ENCODE results near the gene LARGE1.
"Not testable (repeated sequence)": the region's sequence is repeated elsewhere in the genome, so short reads cannot be mapped to it uniquely, and the experiment has no call there.

DNA sequence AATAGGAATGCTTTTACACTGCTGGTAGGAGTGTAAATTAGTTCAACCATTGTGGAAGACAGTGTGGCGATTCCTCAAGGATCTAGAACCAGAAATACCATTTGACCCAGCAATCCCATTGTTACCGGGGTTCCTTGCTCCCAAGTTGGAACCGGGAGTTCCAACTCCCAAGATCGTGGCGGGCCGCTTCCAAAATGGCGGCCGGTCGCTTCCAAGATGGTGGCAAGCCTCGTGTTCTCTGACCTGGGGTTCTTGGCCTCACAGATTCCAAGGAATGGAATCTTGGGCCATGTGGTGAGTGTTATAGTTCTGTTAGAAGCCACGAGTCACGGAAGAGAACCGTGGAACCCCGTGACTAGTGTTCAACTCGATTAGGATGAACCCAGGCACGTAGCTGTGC, 62.5 kb downstream of the LARGE1 start:
- not testable (repeated sequence) for TF ChIP-seq POLR2AphosphoS5, POLR2A (IDR thresholded peaks at IDR 0.05)
- TF ChIP-seq, protein P1, sequence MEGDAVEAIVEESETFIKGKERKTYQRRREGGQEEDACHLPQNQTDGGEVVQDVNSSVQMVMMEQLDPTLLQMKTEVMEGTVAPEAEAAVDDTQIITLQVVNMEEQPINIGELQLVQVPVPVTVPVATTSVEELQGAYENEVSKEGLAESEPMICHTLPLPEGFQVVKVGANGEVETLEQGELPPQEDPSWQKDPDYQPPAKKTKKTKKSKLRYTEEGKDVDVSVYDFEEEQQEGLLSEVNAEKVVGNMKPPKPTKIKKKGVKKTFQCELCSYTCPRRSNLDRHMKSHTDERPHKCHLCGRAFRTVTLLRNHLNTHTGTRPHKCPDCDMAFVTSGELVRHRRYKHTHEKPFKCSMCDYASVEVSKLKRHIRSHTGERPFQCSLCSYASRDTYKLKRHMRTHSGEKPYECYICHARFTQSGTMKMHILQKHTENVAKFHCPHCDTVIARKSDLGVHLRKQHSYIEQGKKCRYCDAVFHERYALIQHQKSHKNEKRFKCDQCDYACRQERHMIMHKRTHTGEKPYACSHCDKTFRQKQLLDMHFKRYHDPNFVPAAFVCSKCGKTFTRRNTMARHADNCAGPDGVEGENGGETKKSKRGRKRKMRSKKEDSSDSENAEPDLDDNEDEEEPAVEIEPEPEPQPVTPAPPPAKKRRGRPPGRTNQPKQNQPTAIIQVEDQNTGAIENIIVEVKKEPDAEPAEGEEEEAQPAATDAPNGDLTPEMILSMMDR (IDR thresholded peaks at IDR 0.05 in 8 of 11, conservative IDR thresholded peaks at IDR 0.05 in 3 of 11), result not testable (repeated sequence)
